Medulla oblongata (tissue), 1 donor: Measurements from ENCODE around the gene TSHZ2.
"Not testable (repeated sequence)": the region's sequence is repeated elsewhere in the genome, so short reads cannot be mapped to it uniquely, and the experiment has no call there.

Experiments
- DNase-seq: peaks from one replicate; pipeline ENCODE4 v3.0.0-alpha.2; 2015; ENCODE audit errors: extremely low spot score

TSHZ2 gene

DNA sequence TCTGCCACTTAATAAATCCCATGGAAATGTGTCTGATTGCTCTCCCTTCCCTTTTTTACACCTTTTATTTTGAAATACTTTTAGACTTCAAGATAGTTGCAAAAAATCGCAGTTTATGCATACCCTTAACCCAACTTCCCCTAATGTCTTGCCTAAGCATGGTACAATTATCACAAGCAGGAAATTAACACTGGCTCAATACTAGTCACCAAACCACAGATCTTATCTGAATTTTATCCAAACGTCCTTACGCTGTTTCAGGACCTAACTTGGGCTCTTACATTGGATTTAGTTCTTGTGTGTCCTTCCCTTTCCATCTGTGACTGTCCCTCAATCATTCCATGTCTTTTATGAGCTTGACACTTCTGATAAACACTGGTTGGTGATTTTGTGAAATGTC lies 475.2 kb downstream of the TSHZ2 start:
- DNase-seq: no peak

DNA sequence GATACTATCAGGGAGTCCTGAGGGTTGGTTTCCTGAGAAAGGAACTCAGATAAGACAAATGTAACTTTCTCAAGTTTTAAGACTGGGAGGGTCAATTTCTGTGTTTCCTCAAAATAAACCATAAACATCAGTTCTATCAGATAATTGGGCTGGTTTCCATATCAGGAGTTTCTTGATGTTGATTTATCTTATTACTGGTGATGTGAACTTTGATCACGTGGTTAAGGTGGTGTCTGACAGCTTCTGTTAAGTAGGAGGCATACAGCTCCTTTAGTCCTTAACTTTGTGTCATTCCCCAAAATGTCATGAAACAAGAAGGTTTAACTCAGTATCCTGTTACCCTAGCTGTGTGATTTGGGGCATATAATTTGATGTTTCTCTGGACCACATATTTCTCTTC lies 476.3 kb downstream of the TSHZ2 start:
- no peak for DNase-seq

DNA sequence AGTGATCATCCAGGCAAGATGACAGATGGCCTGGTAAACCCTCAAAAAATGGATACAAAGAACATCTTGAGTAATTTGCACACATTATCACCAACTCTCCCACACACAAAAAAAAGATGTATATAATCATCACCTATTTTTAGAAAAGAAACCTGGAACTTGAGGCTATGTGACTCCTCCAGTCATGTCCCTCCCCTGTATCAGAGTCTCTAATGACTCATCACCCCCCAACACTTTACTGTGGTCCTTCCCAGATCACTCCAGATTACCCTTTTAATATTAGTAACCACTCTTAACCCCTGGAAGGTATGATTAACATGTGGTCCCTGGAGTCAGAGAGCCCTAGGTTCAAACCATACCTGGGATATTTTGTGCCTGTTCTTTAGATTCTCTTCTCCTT lies 476.7 kb downstream of the TSHZ2 start:
- DNase-seq: no peak

DNA sequence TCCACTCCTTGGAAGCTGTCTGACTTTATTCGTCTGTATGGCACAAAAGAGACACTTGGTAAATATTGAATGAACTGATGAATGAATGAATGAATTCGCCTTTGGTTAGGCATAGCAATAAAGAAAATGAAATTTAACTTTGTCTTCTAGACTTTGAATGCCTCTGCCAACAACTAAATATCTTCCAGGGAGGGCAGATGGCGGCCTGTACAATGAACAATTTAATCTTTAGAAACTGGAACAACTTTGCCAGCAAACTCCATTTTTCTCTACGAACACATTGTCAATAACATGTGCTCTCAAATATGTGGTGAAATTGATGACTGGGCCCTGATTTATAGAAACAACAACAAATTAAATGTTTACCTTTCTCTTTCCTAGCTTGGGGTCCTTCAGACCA lies 480.9 kb downstream of the TSHZ2 start:
- no peak for DNase-seq

DNA sequence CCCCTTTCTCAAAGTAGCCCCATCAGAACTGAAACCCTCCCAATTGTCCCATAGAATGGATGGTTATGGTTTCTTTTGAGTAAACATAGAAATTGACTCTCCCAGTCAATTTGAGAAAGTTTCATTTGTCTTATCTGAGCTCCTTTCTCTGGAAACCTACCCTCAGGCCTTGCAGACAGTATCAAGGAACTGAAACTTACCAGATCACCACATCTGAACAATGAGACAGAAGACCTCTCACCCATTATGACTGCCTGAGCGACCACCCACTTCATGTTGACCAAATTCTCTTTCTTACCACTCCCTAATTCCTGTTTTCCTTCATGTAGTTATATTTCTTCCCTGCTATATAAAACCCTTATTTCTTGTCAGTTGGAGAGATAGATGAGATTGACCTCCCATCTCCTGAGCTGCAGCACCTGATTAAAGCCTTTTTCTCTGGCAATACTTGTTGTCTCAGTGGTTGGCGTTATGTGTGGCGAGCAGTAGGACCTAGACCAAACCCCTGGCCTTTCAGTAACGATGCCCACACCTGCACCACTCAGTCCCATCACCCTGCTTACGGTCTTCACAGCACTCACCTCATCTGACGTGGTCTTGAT lies 482.6 kb downstream of the TSHZ2 start:
- no peak for DNase-seq

DNA sequence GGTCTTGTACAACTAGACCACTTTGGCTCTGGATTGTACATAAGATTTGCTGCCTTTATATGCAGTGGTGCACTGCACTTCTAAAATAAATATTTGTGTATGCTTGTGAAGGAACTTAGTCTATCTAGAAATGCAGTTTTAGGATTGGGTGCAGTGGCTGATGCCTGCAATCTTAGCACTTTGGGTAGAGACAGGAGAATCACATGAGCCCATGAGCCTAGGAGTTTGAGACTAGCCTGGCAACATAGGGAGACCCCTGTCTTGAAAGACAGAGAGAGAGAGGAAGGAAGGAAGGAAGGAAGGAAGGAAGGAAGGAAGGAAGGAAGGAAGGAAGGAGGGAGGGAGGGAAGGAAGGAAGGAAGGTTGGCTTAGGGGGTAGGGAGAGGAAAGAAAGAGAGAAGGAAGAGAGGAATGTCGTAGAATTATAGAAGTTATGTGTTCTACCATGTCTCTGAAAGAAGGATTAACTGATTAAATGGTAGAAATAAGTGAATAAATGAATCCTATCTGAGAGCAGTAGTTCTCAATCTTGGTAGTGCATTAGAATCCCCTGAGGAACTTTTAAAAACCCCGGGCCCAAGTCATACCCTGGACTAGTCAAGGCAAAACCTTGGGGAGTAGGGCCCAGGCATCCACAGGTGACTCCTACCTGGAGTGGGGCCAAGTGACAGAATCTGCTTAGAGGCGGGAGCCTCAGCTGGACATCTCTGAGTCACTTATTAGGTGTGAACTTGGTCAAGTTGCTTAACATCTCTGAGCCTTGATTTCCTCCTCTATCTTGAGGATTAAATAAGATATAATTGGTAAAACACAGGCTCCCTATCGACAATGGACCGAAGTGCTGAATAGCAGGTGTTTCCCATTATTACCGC lies 491.2 kb downstream of the TSHZ2 start:
- DNase-seq: no peak

DNA sequence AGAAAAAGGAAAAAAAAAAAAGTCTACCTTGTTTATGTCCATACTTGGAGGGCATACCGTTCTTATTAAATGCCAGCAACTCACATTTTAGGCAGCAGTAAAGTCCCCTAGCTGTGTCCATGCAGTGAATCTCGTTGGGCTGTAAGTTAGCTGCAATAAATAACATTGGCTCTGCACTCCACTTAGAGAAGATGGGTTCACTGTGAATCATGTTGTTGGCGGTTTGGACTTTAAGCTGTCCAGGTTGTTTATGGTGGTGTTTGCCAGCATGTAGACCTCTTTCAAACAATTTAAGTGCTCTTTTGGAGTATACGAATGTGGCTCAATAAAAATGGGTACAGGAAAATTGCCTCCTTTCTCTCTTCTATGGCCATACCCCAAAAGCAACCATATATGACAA lies 494.1 kb downstream of the TSHZ2 start:
- no peak for DNase-seq

DNA sequence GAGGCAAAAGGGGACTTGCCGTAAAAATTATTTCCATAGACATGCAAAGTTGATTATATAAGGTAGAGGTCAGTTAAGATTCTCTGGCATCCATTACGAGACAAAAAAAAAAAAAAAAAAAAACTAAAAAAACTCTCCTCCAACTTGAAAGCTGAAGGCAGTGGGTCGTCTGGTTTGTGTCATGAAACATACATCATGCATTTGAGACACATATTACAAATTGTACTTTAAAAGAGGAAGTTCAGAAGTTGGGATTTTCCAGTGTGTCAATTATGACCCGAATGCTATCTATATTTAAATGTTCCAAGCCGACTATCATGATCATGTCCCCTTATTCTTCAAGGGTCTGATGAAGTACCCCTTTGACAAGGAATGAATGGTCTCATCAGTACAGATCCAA lies 496.4 kb downstream of the TSHZ2 start:
- no peak for DNase-seq

DNA sequence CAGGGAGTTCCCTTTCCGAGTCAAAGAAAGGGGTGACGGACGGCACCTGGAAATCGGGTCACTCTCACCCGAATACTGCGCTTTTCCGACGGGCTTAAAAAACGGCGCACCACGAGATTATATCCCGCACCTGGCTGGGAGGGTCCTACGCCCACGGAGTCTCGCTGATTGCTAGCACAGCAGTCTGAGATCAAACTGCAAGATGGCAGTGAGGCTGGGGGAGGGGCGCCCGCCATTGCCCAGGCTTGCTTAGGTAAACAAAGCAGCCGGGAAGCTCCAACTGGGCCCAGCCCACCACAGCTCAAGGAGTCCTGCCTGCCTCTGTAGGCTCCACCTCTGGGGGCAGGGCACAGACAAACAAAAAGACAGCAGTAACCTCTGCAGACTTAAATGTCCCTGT lies 500.7 kb downstream of the TSHZ2 start:
- DNase-seq: not testable (repeated sequence)

DNA sequence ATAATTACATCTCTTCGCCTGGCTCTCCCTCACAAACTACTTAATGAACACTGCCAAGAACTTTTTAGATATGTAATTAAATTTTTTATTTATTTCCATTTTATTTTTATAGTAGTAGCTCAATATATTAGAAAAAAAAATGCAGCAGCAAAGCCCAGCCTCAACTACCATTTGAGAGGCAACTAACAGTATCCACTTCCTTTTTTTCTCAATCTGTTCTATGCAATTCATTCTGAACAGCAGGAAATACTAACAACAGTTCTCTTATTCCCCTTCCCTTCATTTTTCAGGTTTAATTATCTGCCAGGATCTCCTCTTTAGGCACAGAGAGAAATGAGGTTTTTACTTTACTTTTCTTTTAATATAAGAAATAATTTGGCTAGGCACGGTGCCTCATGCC lies 508.8 kb downstream of the TSHZ2 start:
- no peak for DNase-seq

DNA sequence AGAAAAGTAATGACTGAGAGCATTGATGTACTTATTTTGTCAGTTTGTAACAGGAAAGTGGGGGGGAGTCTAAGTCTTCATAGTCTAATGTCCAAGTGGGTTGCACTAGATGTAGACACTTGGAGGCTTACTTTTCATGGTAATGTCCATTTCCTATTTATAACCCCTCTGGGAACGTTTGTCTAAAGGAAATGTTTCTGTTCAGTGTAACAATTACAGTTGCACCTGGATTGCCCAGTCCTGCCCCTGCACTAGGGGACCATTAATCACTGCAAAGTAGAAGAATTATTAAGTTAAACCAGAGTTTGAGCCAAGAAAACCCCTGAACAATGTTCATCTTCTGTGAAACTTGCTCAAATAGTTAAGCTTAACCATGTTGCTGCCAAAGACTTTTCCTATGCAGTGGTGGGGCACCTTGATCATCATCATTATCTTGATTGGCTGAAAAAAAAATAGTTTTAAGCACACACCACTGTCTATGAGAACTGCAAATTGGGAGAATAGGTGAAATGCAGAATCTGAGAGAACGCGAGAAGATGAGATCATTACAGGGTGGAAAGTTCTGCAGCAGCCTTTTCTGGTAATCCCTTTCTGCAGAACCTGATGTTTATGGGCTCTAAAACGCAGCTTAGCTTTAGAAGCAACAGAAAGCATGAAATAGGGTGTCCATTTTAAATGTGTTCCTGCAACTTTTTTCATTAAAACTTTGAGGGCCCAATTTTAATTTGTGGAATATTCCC lies 515.5 kb downstream of the TSHZ2 start:
- DNase-seq: no peak

DNA sequence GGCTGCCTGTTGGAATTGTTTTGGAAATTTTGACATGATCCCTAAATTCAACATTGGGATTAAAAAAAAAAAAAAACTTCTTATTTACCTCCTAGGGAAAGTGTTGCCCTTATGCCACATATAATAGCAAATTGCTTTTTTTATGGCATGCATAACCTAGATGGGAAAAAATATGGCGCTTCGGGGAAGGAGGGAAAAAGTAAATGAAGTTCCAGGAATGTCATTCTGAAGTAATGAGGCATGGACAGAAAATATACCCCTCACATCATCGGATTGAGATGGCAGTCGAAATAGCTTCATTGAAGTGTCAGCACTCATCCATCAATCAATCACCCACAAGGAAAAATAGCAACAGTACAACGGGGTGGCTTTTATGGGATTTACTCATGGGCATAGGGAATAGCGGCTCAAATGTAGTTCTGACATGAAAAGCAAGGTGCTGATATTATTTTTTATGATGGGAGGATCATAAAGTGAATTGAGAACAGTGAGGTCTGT lies 516.7 kb downstream of the TSHZ2 start:
- DNase-seq: no peak

DNA sequence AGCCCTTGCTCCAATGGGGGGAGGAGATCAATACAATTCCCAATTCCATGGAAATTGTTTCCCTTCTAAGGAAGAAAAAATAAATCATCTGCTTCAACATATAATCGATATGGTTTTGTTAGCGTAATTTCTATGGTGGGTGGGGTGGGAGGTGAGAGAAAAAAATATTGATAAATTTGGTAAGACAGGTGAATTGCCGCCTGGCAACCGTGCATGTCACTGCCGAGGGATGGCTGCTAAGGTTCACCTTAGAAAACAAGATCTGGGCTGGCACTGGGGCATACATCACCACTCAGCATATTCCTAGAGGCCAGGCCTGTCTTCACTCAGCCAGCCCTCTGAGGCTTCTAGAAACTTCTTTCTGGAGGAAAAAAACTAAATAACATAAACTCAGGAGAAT lies 517.4 kb downstream of the TSHZ2 start:
- DNase-seq: no peak

DNA sequence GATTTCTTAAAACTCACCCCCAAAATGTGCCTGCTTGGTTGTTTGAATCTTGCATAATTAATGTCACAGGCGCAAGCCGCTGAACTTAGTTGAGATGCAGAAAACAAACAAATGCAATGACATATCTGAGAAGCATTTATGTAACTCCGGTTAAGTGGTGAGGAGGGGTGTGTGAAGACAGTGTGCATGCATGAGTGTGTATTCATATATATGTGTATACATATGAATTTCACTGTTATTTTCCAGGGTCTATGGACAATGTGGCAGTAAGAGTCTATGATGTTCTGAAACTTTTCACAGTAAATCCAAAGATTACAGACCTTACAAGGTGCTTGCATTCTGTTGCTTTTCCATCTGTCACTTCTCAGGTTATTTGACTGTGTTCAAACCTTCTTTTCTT lies 518.5 kb downstream of the TSHZ2 start:
- DNase-seq: no peak

DNA sequence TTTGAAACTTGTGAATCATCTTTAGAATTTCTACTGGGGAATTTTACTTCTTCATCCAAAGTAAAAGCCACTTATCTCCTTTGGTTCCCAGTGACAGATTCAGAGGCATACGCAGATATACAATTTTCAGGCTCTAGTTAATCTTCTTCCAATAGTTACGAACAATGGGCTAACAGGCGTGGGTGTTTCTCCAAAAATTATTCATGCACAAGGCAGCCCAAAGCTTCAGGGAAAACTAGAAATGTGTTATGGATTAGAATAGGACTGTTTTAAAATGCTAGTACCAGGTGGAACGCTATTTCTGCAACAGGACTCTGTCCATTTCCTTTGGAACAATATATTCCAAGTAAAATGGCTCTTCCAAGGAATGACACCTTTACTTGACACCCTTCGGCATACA lies 519.3 kb downstream of the TSHZ2 start:
- DNase-seq: no peak

DNA sequence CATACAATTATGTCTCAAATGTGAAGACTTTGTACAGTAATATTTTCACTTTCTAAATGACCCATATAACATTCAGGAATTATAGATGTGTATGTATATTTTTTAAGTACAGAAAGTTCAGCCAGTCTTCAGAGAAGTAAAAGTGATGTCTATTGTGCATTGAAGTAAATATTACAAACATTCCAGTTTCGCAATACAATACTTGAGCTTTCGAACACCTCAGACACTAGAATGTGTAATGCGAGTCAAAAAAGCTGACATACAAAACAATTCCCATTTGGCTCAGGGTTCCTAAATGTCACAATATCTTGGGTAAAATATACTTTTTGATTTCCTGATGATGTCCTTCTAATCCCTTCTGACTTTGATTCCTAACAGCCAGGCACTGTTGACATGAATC lies 520.1 kb downstream of the TSHZ2 start:
- DNase-seq: no peak

DNA sequence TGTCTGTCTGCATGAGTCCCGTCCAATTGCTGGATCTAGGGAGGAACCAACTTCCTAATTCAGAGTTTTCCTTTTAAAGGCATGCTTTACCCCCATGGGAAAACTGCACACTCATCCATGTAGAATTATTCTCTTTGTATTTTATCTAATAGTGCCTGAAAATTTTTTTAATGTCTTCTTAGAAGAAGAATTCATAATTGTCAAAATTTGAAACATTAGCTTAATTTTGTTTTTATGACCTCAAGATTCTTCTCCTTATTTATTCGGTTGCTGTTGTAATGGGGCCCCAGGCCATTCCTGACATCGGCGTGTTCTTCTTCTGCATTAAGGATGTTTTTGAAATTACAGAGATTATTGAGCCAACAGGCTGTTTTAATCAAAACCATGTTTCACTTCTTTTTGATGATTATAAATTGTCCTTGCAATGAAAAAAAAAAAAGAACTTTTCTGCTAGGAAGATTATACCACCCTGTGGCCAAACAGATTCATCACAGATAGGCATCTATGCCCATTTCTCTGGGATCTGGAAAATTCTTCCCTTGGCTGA lies 521.2 kb downstream of the TSHZ2 start:
- no peak for DNase-seq

DNA sequence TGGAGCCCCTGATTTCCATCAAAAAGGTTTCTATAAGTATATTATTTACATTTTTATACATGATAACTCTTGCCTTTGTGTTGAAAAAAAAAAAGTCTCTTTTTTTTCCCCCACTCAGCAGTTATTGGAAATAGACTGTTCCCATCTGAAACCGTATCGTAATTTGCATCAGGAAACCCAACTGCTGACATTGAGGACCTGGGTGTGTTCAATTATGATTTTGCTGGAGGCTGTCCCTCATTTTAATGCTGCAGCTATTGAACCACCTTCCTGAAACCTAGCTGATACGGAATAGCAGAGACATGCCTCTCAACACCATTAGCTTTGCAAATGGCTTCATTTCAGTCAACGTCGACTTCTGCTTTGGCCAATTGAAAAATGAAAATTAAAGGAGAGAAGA lies 522.6 kb downstream of the TSHZ2 start:
- DNase-seq: no peak

DNA sequence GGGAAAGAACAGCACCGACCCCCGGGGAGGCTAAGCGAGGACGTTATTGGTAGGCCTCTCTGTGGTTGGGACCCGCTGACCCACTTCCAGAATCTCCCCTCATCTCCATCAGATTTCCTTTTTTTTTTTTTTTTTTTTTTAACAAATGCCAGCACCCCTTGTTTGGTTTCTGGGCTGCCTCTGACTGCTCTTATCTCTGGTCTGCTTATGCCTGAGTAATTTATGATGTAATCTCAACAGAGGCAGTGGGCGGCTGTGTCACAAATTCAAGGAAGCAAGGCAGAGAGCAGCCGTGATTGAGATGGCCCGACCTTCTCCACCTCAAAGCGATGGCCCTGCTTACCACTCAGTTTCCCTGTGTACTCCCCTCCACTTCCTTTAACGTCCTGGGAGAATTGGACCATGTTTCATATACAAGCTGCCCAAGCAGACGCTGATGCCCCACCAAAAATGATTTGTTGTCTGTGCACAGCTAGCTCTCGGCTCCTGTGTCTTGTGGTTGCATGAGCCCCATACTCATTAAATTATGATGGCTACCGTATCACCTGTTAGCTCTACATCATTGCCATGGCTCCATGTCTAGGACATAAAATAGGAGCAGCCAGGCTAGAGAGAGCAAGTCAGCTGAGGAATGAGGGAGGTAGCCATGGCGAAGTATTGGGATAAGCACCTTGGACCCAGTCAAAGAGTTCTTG lies 523.4 kb downstream of the TSHZ2 start:
- DNase-seq: no peak

DNA sequence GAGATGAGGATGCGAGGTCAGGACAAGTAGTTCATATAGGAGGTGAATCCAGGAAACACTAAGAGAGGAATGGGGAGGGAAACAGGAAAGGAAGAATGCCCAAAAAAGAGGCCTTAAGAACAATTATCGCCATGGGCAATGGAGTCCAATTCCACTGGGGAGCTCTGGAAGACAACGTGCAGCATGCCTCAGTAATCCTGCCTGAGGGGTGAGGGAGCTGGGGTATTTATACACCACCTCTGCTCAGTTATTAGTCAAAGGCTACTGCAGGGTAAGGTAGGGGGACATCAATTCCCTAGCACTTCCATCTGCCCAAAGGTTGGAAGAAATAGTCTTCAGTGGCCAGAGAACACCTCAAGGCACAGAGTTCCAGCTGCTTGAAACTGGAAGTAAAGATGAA lies 525.1 kb downstream of the TSHZ2 start:
- no peak for DNase-seq

DNA sequence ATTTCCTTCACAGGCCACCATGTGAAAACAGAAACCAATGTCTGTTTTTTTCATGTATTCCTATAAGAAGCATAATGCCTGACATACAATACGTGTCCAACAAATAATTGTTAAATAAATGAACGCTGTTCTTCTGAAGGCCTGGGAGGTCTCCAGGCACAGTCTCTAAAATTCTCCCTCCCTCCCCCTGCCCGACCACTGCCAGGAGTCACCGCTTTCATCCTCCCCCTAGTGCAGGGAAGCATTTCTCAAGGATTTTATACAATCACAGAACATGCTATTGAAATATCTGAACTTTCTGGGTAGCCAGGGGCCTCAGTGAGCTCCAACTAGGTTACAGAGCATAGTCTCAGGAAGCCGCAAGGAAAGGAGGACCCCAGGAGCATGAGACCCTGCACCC lies 526.2 kb downstream of the TSHZ2 start:
- DNase-seq: no peak

DNA sequence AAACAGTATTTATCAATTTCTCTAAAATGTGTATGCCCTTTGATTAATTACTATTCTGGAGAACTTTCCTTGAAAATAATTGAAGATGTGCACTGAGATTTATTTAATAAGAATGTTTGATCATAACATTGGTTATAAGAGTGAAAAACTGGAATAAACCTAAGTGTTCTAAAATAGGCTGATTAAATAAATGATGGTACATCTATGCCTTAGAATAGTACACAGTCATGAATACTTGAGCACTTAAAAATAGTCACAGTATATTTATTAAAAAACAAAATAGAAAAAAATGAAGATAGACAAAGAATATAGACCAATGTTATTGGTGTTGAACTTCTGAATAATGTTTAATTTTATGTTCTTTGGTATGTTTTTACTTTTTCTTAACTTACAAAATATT lies 528.5 kb downstream of the TSHZ2 start:
- DNase-seq: no peak
